Testis (tissue), 3 donors: Measurements from ENCODE around the gene TACC2. TPM values are rescaled to one million over a fixed set of nuclear protein-coding genes. Genes with fewer than 3 reads are reported as not detected.

Experiments
- DNase-seq: peaks from one replicate; pipeline ENCODE4 v3.0.0-alpha.2; 2019
- H3K27ac ChIP-seq, 2 donors: fragments of 200-600 bp; sonication (generic); one replicate each; pipeline ENCODE4 v1.5.1; 2019
- H3K27me3 ChIP-seq: fragments of 200-600 bp; sonication (generic); one replicate; pipeline ENCODE4 v1.5.1; 2019
- H3K36me3 ChIP-seq: fragments of 200-600 bp; sonication (generic); one replicate; pipeline ENCODE4 v1.5.1; 2017; ENCODE audit warnings: low read depth; ENCODE audit errors: missing control alignments
- H3K4me1 ChIP-seq: fragments of 200-600 bp; sonication (generic); one replicate; pipeline ENCODE4 v1.5.1; 2019
- H3K4me3 ChIP-seq, 2 donors: fragments of 200-600 bp; sonication (generic); one replicate each; pipeline ENCODE4 v1.5.1; 2017 to 2019
- H3K9me3 ChIP-seq: fragments of 200-600 bp; sonication (generic); one replicate; pipeline ENCODE4 v1.5.1; 2017
- POLR2A ChIP-seq: fragments of 450-650 bp; IDR thresholded peaks from one replicate; pipeline ENCODE4 v1.6.1; 2017; ENCODE audit warnings: antibody characterized with exemption, mild to moderate bottlenecking, moderate library complexity
- WGBS, 2 donors: methylation state at CpG; one replicate each; pipeline ENCODE4 v1.1.5; 2018; 5-methylcytosine and 5-hydroxymethylcytosine counted together
- intact Hi-C: fragments of 100-400 bp; cut with DNase I; formaldehyde crosslinking; loops from one replicate; pipeline ENCODE4 v1.15.1; 2023; ENCODE audit warnings: low total_unique reads
- polyA plus RNA-seq: library from polyadenylated mRNA; stranded (reverse); fragments of 350-450 nt; fragmentation: Illumina TruSeq; extraction: RNeasy Lipid Tissue Mini Kit (QIAGEN cat#74804); gene quantifications from one replicate; pipeline ENCODE4 v1.2.3, GENCODE V29; 2014; ENCODE audit warnings: low read depth, low replicate concordance; ENCODE audit not compliant: insufficient read depth
- total RNA-seq, 2 donors: library from RNA; depleted of rRNA; stranded (reverse); fragments of >200 nt; gene quantifications; one replicate each; pipeline ENCODE4 v1.2.3, GENCODE V29; 2016
- TF ChIP-seq, protein P1 (sequence below), 3 experiments: fragments of 450-650 bp in 2 of 3; fragments of 200-600 bp in 1 of 3; sonication (generic) in 1 of 3; IDR thresholded peaks; one replicate each; pipeline ENCODE4 v1.5.1; 2016 to 2019; ENCODE audit warnings: antibody characterized with exemption in 3 of 3, mild to moderate bottlenecking in 2 of 3, moderate library complexity in 1 of 3

The TACC2 gene
- total and polyA plus RNA-seq, 3 donors from 2014 or later: 18.0 to 24.2 (median 21.3) TPM

DNA sequence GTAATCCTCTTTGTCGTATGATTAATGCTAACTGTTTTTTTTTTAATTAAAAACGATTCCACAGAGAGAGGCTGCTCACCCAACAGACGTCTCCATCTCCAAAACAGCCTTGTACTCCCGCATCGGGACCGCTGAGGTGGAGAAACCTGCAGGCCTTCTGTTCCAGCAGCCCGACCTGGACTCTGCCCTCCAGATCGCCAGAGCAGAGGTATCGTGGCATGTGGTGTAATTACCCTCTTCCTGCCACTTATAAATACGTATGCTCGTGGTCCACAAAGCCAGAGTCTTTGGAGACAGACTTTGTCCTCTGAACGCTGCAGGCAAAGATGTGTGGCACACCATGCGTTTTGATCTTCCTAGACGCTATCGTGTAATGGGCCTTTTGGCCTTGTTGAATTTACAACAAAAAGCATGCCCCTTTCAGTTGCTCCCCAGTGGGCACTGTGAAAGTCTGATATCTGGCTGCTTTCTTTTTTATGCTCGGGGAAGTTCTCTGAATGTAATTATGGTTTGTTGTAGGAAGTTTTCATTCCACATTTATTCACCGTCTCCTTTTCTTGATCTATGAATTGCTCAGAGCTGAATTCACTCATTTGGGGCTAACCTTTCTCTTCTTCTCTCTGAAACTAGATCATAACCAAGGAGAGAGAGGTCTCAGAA is 248.5 kb downstream of the TACC2 start:
- TF ChIP-seq POLR2A: no peak
- TF ChIP-seq, protein P1, sequence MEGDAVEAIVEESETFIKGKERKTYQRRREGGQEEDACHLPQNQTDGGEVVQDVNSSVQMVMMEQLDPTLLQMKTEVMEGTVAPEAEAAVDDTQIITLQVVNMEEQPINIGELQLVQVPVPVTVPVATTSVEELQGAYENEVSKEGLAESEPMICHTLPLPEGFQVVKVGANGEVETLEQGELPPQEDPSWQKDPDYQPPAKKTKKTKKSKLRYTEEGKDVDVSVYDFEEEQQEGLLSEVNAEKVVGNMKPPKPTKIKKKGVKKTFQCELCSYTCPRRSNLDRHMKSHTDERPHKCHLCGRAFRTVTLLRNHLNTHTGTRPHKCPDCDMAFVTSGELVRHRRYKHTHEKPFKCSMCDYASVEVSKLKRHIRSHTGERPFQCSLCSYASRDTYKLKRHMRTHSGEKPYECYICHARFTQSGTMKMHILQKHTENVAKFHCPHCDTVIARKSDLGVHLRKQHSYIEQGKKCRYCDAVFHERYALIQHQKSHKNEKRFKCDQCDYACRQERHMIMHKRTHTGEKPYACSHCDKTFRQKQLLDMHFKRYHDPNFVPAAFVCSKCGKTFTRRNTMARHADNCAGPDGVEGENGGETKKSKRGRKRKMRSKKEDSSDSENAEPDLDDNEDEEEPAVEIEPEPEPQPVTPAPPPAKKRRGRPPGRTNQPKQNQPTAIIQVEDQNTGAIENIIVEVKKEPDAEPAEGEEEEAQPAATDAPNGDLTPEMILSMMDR (IDR thresholded peaks at IDR 0.05): no peak
- H3K9me3 ChIP-seq: no peaks in the 10 kb centered on the region
- H3K4me1 ChIP-seq: no peaks in the 10 kb centered on the region
- intact Hi-C loops: no loop called here
- WGBS, 2 donors: 91 to 92% methylated on average over 17 of the region's 17 CpGs
- no peak for DNase-seq
- H3K36me3 ChIP-seq: no peaks in the 10 kb centered on the region
- no peak overlapping the region for H3K27ac ChIP-seq
- H3K4me3 ChIP-seq: no peak overlapping the region
- H3K27me3 ChIP-seq: no peaks in the 10 kb centered on the region

DNA sequence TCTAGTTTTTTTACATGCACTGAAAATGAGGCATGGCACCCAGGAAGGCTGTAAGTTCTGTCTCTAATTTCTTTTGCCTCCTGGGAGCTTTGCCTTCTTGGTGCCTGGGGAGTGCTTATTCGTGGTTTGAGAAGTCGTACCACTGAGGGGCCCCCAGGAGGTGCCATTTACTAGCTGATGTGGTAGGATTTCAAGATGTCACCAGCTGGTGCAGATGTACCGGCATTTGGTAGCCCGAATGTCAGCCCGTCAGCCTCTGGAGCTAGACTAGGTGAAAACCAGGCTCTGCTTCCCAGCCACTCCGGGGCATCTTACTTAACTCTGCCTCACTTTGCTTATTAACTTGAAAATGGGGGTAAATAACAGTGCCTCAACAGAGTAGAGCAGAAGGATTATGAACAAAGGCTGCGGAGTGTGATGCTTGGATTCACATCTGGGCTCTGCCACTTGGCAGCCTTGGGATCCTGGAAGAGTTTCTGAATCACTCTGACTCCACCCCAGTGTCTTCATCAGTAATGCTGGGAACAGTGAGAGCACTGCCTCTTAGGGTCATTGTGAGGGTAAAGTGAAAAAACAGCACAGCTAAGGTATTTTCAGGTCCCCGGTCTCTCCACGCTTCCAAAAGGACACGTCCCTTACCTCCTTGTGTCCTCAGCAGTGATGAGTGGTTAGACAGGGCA is 250.8 kb downstream of the TACC2 start:
- Histone ChIP-seq H3K9me3 (no peaks in the 10 kb centered on the region), H3K27ac (no peak overlapping the region), H3K36me3 (no peaks in the 10 kb centered on the region), H3K4me1 (no peaks in the 10 kb centered on the region), H3K4me3 (no peak overlapping the region), H3K27me3 (no peaks in the 10 kb centered on the region)
- no peak for TF ChIP-seq POLR2A
- TF ChIP-seq, protein P1 (IDR thresholded peaks at IDR 0.05): no peak
- DNase-seq: no peak
- 89 to 90% methylated on average over 7 to 10 of the region's 10 CpGs for WGBS, 2 donors
- intact Hi-C loops: no loop called here

DNA sequence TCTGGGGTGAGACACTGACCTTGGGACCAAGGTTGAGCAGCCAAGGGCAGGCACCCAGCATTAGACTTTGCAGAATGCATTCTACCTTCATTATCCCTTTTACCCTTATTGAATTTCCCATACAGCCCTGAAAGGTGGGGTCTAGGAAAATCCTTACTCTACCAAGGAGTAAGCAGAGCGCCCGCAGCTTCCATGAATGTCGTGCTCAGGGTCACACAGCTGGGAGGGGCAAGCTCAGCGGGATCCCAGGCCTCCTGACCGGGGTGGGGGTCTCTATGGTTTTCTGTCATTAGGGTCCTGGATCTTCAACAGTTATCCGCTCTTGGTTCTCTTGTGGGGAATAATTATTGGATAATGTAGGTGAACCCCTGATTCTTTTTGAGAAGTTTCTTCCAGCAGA is 251.4 kb downstream of the TACC2 start:
- TF ChIP-seq POLR2A: no peak
- TF ChIP-seq, protein P1 (IDR thresholded peaks at IDR 0.05): no peak
- H3K27ac ChIP-seq: no peak overlapping the region
- 93 to 98% methylated on average over 6 of the region's 6 CpGs for WGBS, 2 donors
- H3K4me1 ChIP-seq: no peaks in the 10 kb centered on the region
- no peaks in the 10 kb centered on the region for H3K36me3 ChIP-seq
- H3K4me3 ChIP-seq: no peak overlapping the region
- no peak for DNase-seq
- no peaks in the 10 kb centered on the region for H3K27me3 ChIP-seq
- intact Hi-C loops: no loop called here
- no peaks in the 10 kb centered on the region for H3K9me3 ChIP-seq

DNA sequence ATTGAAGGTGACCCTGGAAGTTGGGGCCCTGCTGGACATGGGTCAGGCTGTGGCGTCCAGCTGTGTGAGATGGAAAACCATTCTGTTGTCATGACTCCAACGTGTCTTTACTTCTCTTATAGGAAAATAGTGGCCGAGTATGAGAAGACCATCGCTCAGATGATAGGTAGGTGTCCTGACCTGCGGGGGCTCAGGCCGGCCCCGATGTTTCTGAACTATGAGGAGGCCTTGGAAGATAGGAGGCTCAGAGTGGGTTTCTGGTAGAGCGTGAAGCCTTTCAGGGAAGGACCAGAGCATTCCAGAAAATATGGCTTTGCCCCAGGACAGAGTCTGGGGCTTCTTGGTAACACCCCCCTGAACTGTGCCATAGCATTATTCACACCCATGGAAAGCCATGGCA is 252.9 kb downstream of the TACC2 start:
- TF ChIP-seq, protein P1 (IDR thresholded peaks at IDR 0.05): no peak
- intact Hi-C loops: no loop called here
- H3K4me3 ChIP-seq: no peak overlapping the region
- H3K4me1 ChIP-seq: no peaks in the 10 kb centered on the region
- H3K36me3 ChIP-seq: no peaks in the 10 kb centered on the region
- no peaks in the 10 kb centered on the region for H3K9me3 ChIP-seq
- H3K27ac ChIP-seq: no peak overlapping the region
- WGBS, 2 donors: 86 to 91% methylated on average over 8 of the region's 8 CpGs
- H3K27me3 ChIP-seq: no peaks in the 10 kb centered on the region
- DNase-seq: no peak

DNA sequence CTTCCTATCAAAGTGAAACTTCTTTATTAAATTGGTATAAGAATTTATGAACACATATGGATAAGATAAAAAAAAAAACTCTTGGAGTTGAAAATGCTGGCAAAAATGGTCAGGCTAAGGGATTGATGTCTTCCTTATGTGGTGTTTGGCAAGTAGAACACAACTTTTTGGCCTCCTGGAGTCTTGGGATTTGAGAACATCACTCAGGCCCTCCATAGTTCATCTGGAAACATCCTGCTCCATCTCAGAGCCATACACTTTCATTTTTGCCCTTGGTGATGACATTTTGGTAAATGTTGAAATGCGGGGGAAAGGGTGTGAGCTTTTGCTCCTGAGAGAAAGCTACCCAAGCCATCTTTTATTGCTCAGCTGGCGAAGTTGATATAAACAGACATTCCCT is 254.6 kb downstream of the TACC2 start:
- TF ChIP-seq, protein P1 (IDR thresholded peaks at IDR 0.05): no peak
- TF ChIP-seq POLR2A: no peak
- Histone ChIP-seq H3K27ac (no peak overlapping the region), H3K4me1 (no peaks in the 10 kb centered on the region), H3K9me3 (no peaks in the 10 kb centered on the region), H3K36me3 (no peaks in the 10 kb centered on the region), H3K4me3 (no peak overlapping the region), H3K27me3 (no peaks in the 10 kb centered on the region)
- DNase-seq: no peak
- WGBS, 2 donors: 92 to 95% methylated on average over 2 of the region's 2 CpGs
- intact Hi-C loops: no loop called here
